Lower lobe of right lung (tissue), 2 donors: ENCODE measurements around the gene ZNF516. TPM values are rescaled to one million over a fixed set of nuclear protein-coding genes. Genes with fewer than 3 reads are reported as not detected.
A peak's percentile ranks its signal among the peaks of the same experiment; 100 is the strongest.

ENCODE experiments used
- ATAC-seq, 2 donors: fragments of 200-7000 bp; cut with Tn5 transposase; one replicate each; pipeline ENCODE4 v1.9.1; 2020 to 2022; ENCODE audit warnings: mild to moderate bottlenecking in 2 of 2, moderate library complexity in 2 of 2
- DNase-seq: peaks from one replicate; pipeline ENCODE4 v3.0.0-alpha.2; 2020
- H3K27ac ChIP-seq: fragments of 200-600 bp; one replicate; pipeline ENCODE4 v1.8.0; 2022
- H3K27me3 ChIP-seq: fragments of 200-600 bp; one replicate; pipeline ENCODE4 v1.8.0; 2022; ENCODE audit warnings: low read depth
- H3K36me3 ChIP-seq: fragments of 200-600 bp; one replicate; pipeline ENCODE4 v1.8.0; 2022; ENCODE audit warnings: mild to moderate bottlenecking
- H3K4me1 ChIP-seq: fragments of 200-600 bp; one replicate; pipeline ENCODE4 v1.8.0; 2022
- H3K4me3 ChIP-seq: fragments of 200-600 bp; one replicate; pipeline ENCODE4 v1.8.0; 2022; ENCODE audit warnings: mild to moderate bottlenecking
- H3K9me3 ChIP-seq: fragments of 200-600 bp; one replicate; pipeline ENCODE4 v1.8.0; 2022
- intact Hi-C: fragments of 100-400 bp; cut with DNase I; formaldehyde crosslinking; loops from one replicate; pipeline ENCODE4 v1.11.0; 2022
- total RNA-seq: library from RNA; stranded (reverse); fragmentation: NEBNext Ultra II Directional; extraction: Animal tissue kit (Norgen Biotek cat#: 25700); gene quantifications from one replicate; pipeline ENCODE4 v1.2.1, GENCODE V29; 2021
- TF ChIP-seq, protein P1 (sequence below): fragments of 200-600 bp; IDR thresholded peaks from one replicate; pipeline ENCODE4 v1.8.0; 2022; ENCODE audit warnings: antibody characterized with exemption, mild to moderate bottlenecking
- donor health status: DM: no; HTN: yes; CAD: no; lungs with severe emphysema.

The ZNF516 gene
- total RNA-seq, 1 donor from 2014 or later, result 28.8 TPM

DNA sequence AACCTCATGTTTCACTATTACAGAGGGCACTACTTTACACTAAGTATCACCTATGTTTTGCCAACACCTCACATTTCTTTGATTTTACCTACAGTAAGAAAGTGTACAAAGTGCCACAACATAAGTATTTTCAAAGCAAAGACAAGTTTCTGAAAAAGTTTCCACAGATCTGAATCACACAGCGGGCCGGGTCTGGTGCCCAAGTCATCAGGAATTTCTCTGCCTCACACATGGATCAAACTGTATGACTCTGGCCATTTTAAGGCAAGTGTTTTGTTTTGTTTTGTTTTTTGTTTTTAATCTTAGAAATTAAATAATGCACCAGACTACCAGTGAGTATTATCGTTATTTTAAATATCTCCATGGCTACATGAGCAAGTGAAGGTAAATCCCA, 73.4 kb downstream of the ZNF516 start:
- H3K4me1 ChIP-seq, result peaks cover 17% of the 10 kb centered on the region
- DNase-seq, result no peak
- no peak overlapping the region for H3K4me3 ChIP-seq
- peak; percentile 37 to 55 for ATAC-seq
- H3K27ac ChIP-seq, result peak overlapping the region; percentile 54
- no peaks in the 10 kb centered on the region for H3K36me3 ChIP-seq
- no peaks in the 10 kb centered on the region for H3K27me3 ChIP-seq
- TF ChIP-seq, protein P1, sequence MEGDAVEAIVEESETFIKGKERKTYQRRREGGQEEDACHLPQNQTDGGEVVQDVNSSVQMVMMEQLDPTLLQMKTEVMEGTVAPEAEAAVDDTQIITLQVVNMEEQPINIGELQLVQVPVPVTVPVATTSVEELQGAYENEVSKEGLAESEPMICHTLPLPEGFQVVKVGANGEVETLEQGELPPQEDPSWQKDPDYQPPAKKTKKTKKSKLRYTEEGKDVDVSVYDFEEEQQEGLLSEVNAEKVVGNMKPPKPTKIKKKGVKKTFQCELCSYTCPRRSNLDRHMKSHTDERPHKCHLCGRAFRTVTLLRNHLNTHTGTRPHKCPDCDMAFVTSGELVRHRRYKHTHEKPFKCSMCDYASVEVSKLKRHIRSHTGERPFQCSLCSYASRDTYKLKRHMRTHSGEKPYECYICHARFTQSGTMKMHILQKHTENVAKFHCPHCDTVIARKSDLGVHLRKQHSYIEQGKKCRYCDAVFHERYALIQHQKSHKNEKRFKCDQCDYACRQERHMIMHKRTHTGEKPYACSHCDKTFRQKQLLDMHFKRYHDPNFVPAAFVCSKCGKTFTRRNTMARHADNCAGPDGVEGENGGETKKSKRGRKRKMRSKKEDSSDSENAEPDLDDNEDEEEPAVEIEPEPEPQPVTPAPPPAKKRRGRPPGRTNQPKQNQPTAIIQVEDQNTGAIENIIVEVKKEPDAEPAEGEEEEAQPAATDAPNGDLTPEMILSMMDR, result no peak
- H3K9me3 ChIP-seq, result no peaks in the 10 kb centered on the region
- intact Hi-C loops, result no loop called here

- peak; percentile 89 to 94 for ATAC-seq
- TF ChIP-seq, protein P1, result no peak
- Histone ChIP-seq H3K27me3 (no peaks in the 10 kb centered on the region), H3K4me3 (no peak overlapping the region), H3K4me1 (peaks cover 23% of the 10 kb centered on the region), H3K9me3 (no peaks in the 10 kb centered on the region), H3K36me3 (no peaks in the 10 kb centered on the region), H3K27ac (peak overlapping the region; percentile 54)
- intact Hi-C loops, result no loop called here
- DNase-seq, result peak; percentile 71
These were observed 74.0 kb downstream of the ZNF516 start for GRCh38 chr18:76420898-76421684.

DNA sequence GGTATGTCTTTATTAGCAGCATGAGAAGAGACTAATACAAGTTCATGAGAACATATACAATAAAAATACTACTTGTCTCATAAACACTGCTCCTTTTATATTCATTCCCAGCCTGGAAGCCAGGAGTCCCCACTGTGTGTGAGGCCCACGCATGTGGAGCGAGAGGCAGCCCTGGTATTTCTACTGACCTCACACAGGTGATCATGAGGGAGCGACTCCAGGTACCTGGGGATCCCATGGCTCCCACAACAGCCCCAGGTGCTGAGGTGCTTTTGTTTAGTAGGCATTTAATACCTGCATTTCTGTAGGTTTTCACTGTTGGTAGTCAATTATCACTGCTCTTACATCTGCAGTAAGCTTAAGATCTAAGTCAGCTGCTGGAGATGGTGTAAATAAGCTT, 75.2 kb downstream of the ZNF516 start:
- Histone ChIP-seq H3K4me1 (peaks cover 32% of the 10 kb centered on the region), H3K27ac (no peak overlapping the region), H3K9me3 (no peaks in the 10 kb centered on the region), H3K4me3 (no peak overlapping the region), H3K27me3 (no peaks in the 10 kb centered on the region), H3K36me3 (no peaks in the 10 kb centered on the region)
- ATAC-seq (no peak), DNase-seq (no peak)
- TF ChIP-seq, protein P1, result no peak
- intact Hi-C loops, result loop anchor here (10.0 kb wide), 1 partner anchor 275 kb away; no protein-coding TSS in a partner anchor

DNA sequence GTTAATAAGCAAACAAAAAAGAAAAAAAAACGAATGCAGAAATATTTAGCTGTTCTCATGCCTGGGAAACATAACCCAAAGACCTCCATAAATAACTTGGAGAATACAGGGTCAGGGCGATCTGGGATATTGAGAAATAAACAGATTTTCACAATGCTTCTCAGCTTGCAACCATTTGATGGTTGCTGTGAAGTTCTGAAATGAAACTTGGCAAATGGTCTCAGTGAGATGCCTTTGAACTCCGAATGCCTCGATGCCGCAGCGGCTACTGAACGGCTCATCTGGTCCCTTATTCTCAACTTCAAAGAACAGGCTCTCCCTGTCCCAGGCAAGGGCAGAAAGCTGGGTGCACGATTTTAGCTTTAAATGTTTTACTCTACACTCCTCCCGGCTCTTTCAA, 78.1 kb downstream of the ZNF516 start:
- no peak overlapping the region for H3K4me3 ChIP-seq

GRCh38 chr18:76414936-76415621, 80.0 kb downstream of the ZNF516 start:
- H3K9me3 ChIP-seq, result no peaks in the 10 kb centered on the region
- DNase-seq, result no peak
- intact Hi-C loops, result loop anchor here (10.0 kb wide), 1 partner anchor 280 kb away; no protein-coding TSS in a partner anchor
- peaks cover 47% of the 10 kb centered on the region for H3K4me1 ChIP-seq
- ATAC-seq, result peak; percentile 67 to 87
- TF ChIP-seq, protein P1, result no peak
- no peaks in the 10 kb centered on the region for H3K27me3 ChIP-seq
- H3K27ac ChIP-seq, result no peak overlapping the region
- no peak overlapping the region for H3K4me3 ChIP-seq
- no peaks in the 10 kb centered on the region for H3K36me3 ChIP-seq

More for the DNA sequence above, 78.1 kb downstream of the ZNF516 start:
- Histone ChIP-seq H3K9me3 (no peaks in the 10 kb centered on the region), H3K27me3 (no peaks in the 10 kb centered on the region), H3K36me3 (no peaks in the 10 kb centered on the region), H3K4me1 (peaks cover 37% of the 10 kb centered on the region), H3K27ac (no peak overlapping the region)
- TF ChIP-seq, protein P1, result no peak
- no peak for DNase-seq
- intact Hi-C loops, result loop anchor here (10.0 kb wide), 1 partner anchor 278 kb away; no protein-coding TSS in a partner anchor
- ATAC-seq, result no peak
